Central memory CD8-positive, alpha-beta T cell (primary cell): ENCODE measurements around the gene PLAAT2.
"Not testable (repeated sequence)": the region's sequence is repeated elsewhere in the genome, so short reads cannot be mapped to it uniquely, and the experiment has no call there.

Experiments
- ATAC-seq: fragments of 150-1000 bp; cut with Tn5 transposase; replicated peaks from 2 replicates; pipeline ENCODE4 v1.10.0; 2022; ENCODE audit warnings: mild to moderate bottlenecking, moderate FRiP score, moderate number of reproducible peaks; ENCODE audit not compliant: poor library complexity, severe bottlenecking; ENCODE audit errors: extremely low read depth
- DNase-seq, 2 donors: peaks; one replicate each; pipeline ENCODE4 v3.0.0; 2021; ENCODE audit warnings: low spot score in 2 of 2
- H3K27ac Mint-ChIP-seq: one replicate; pipeline ENCODE4 v1.8.0; 2022; ENCODE audit warnings: low read depth, mild to moderate bottlenecking, moderate library complexity, mixed read lengths
- H3K27me3 Mint-ChIP-seq: one replicate; pipeline ENCODE4 v1.8.0; 2022; ENCODE audit warnings: mixed read lengths
- H3K36me3 Mint-ChIP-seq: one replicate; pipeline ENCODE4 v1.8.0; 2022; ENCODE audit warnings: mild to moderate bottlenecking, moderate library complexity, mixed read lengths; ENCODE audit not compliant: insufficient read depth
- H3K4me1 Mint-ChIP-seq: one replicate; pipeline ENCODE4 v1.8.0; 2022; ENCODE audit warnings: mixed read lengths
- H3K4me3 Mint-ChIP-seq: one replicate; pipeline ENCODE4 v1.8.0; 2022; ENCODE audit warnings: mild to moderate bottlenecking, moderate library complexity, mixed read lengths
- H3K9me3 Mint-ChIP-seq: one replicate; pipeline ENCODE4 v1.8.0; 2022; ENCODE audit warnings: mixed read lengths

The PLAAT2 gene

GRCh38 chr11:63552921-63553320 lies 10.3 kb downstream of the PLAAT2 start:
- Mint-ChIP-seq H3K4me1 (peaks cover 63% of the 10 kb centered on the region), H3K9me3 (no peaks in the 10 kb centered on the region), H3K27ac (peak overlapping the region; percentile 96), H3K4me3 (peak overlapping the region; percentile 85), H3K27me3 (no peaks in the 10 kb centered on the region), H3K36me3 (peaks cover 25% of the 10 kb centered on the region)
- ATAC-seq = no peak
- DNase-seq = no peak

GRCh38 chr11:63551889-63552266 lies 11.3 kb downstream of the PLAAT2 start:
- DNase-seq (no peak), ATAC-seq (peak; percentile 5)
- peaks cover 31% of the 10 kb centered on the region for H3K36me3 Mint-ChIP-seq
- peaks cover 70% of the 10 kb centered on the region for H3K4me1 Mint-ChIP-seq
- peak overlapping the region; percentile 85 for H3K4me3 Mint-ChIP-seq
- H3K27me3 Mint-ChIP-seq = no peaks in the 10 kb centered on the region
- no peaks in the 10 kb centered on the region for H3K9me3 Mint-ChIP-seq
- peak overlapping the region; percentile 96 for H3K27ac Mint-ChIP-seq

- H3K27ac Mint-ChIP-seq = peak overlapping the region; percentile 96
- peaks cover 35% of the 10 kb centered on the region for H3K36me3 Mint-ChIP-seq
- H3K4me3 Mint-ChIP-seq = peak overlapping the region; percentile 85
- H3K4me1 Mint-ChIP-seq = peaks cover 75% of the 10 kb centered on the region
- no peaks in the 10 kb centered on the region for H3K27me3 Mint-ChIP-seq
- no peaks in the 10 kb centered on the region for H3K9me3 Mint-ChIP-seq
- no peak for DNase-seq
- ATAC-seq = no peak
Observed at GRCh38 chr11:63551091-63551888, 11.9 kb downstream of the PLAAT2 start.

- peak overlapping the region; percentile 96 for H3K27ac Mint-ChIP-seq
- H3K36me3 Mint-ChIP-seq = peaks cover 41% of the 10 kb centered on the region
- ATAC-seq, DNase-seq, H3K27me3 Mint-ChIP-seq, H3K9me3 Mint-ChIP-seq: not testable (repeated sequence)
- H3K4me1 Mint-ChIP-seq = peaks cover 73% of the 10 kb centered on the region
- H3K4me3 Mint-ChIP-seq = peak overlapping the region; percentile 85
Observed at GRCh38 chr11:63550156-63550700, 13.0 kb downstream of the PLAAT2 start.

GRCh38 chr11:63549411-63549810 lies 13.8 kb downstream of the PLAAT2 start:
- peaks cover 44% of the 10 kb centered on the region for H3K36me3 Mint-ChIP-seq
- ATAC-seq = no peak
- peak overlapping the region; percentile 54 for H3K27ac Mint-ChIP-seq
- H3K27me3 Mint-ChIP-seq = no peaks in the 10 kb centered on the region
- H3K4me3 Mint-ChIP-seq = peak overlapping the region; percentile 46
- H3K9me3 Mint-ChIP-seq = no peaks in the 10 kb centered on the region
- no peak for DNase-seq
- H3K4me1 Mint-ChIP-seq = peaks cover 69% of the 10 kb centered on the region

- no peaks in the 10 kb centered on the region for H3K9me3 Mint-ChIP-seq
- no peak for DNase-seq
- no peaks in the 10 kb centered on the region for H3K27me3 Mint-ChIP-seq
- peaks cover 49% of the 10 kb centered on the region for H3K36me3 Mint-ChIP-seq
- H3K4me3 Mint-ChIP-seq = no peak overlapping the region
- H3K27ac Mint-ChIP-seq = peak overlapping the region; percentile 14
- ATAC-seq = no peak
- H3K4me1 Mint-ChIP-seq = peaks cover 57% of the 10 kb centered on the region
Observed at GRCh38 chr11:63548178-63548577, 15.0 kb downstream of the PLAAT2 start.

- Mint-ChIP-seq H3K9me3 (no peaks in the 10 kb centered on the region), H3K4me1 (peaks cover 54% of the 10 kb centered on the region), H3K27me3 (no peaks in the 10 kb centered on the region), H3K27ac (peak overlapping the region; percentile 16), H3K36me3 (peaks cover 50% of the 10 kb centered on the region), H3K4me3 (no peak overlapping the region)
- ATAC-seq (no peak), DNase-seq (no peak)
Observed at GRCh38 chr11:63547061-63547460, 16.1 kb downstream of the PLAAT2 start.

- no peaks in the 10 kb centered on the region for H3K27me3 Mint-ChIP-seq
- H3K4me1 Mint-ChIP-seq = peaks cover 59% of the 10 kb centered on the region
- H3K4me3 Mint-ChIP-seq = no peak overlapping the region
- H3K9me3 Mint-ChIP-seq = no peaks in the 10 kb centered on the region
- no peak for ATAC-seq
- no peak for DNase-seq
- H3K36me3 Mint-ChIP-seq = peaks cover 61% of the 10 kb centered on the region
- H3K27ac Mint-ChIP-seq = peak overlapping the region; percentile 19
Observed at GRCh38 chr11:63543711-63544110, 19.5 kb downstream of the PLAAT2 start.

GRCh38 chr11:63542506-63542905 lies 20.7 kb downstream of the PLAAT2 start:
- DNase-seq, ATAC-seq, H3K27me3 Mint-ChIP-seq, H3K9me3 Mint-ChIP-seq: not testable (repeated sequence)
- Mint-ChIP-seq H3K27ac (peak overlapping the region; percentile 38), H3K4me3 (peak overlapping the region; percentile 5), H3K4me1 (peaks cover 70% of the 10 kb centered on the region), H3K36me3 (peaks cover 67% of the 10 kb centered on the region)

GRCh38 chr11:63537293-63538101 lies 25.7 kb downstream of the PLAAT2 start:
- Mint-ChIP-seq H3K9me3 (no peaks in the 10 kb centered on the region), H3K4me1 (peaks cover 88% of the 10 kb centered on the region), H3K27me3 (no peaks in the 10 kb centered on the region), H3K36me3 (peaks cover 54% of the 10 kb centered on the region), H3K4me3 (peak overlapping the region; percentile 95), H3K27ac (peak overlapping the region; percentile 92)
- ATAC-seq = peak; percentile 21
- no peak for DNase-seq

- Mint-ChIP-seq H3K4me3 (peak within 1 kb of the TSS; percentile 95), H3K36me3 (peaks cover 52% of the 10 kb centered on the region), H3K27me3 (no peaks in the 10 kb centered on the region), H3K4me1 (peaks cover 91% of the 10 kb centered on the region), H3K9me3 (no peaks in the 10 kb centered on the region), H3K27ac (peak within 1 kb of the TSS; percentile 92)
- peak; percentile 59 for ATAC-seq
- peak in 1 of 2 donors; percentile 48 for DNase-seq
Observed at GRCh38 chr11:63536669-63537292, 26.4 kb downstream of the PLAAT2 start, which contains the start of gene PLAAT4. PLAAT4 (plus strand) TSS chr11:63536808; CDS start chr11:63536869, 61 bp downstream.

- no peaks in the 10 kb centered on the region for H3K27me3 Mint-ChIP-seq
- peak overlapping the region; percentile 95 for H3K4me3 Mint-ChIP-seq
- peak overlapping the region; percentile 92 for H3K27ac Mint-ChIP-seq
- DNase-seq (no peak), ATAC-seq (no peak)
- H3K36me3 Mint-ChIP-seq = peaks cover 47% of the 10 kb centered on the region
- H3K4me1 Mint-ChIP-seq = peaks cover 92% of the 10 kb centered on the region
- no peaks in the 10 kb centered on the region for H3K9me3 Mint-ChIP-seq
Observed at GRCh38 chr11:63535734-63536133, 27.4 kb downstream of the PLAAT2 start.
